Measurements from ENCODE around the gene VCAM1.

GRCh38 chr1:100704473-100704872 is 15.1 kb upstream of the VCAM1 start:
- TF ChIP-seq, protein P1, sequence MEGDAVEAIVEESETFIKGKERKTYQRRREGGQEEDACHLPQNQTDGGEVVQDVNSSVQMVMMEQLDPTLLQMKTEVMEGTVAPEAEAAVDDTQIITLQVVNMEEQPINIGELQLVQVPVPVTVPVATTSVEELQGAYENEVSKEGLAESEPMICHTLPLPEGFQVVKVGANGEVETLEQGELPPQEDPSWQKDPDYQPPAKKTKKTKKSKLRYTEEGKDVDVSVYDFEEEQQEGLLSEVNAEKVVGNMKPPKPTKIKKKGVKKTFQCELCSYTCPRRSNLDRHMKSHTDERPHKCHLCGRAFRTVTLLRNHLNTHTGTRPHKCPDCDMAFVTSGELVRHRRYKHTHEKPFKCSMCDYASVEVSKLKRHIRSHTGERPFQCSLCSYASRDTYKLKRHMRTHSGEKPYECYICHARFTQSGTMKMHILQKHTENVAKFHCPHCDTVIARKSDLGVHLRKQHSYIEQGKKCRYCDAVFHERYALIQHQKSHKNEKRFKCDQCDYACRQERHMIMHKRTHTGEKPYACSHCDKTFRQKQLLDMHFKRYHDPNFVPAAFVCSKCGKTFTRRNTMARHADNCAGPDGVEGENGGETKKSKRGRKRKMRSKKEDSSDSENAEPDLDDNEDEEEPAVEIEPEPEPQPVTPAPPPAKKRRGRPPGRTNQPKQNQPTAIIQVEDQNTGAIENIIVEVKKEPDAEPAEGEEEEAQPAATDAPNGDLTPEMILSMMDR (IDR thresholded peaks at IDR 0.05), result no peak
- no peak for TF ChIP-seq EP300 (IDR thresholded peaks at IDR 0.05)
